Measurements from ENCODE around the gene CDH22. TPM values are rescaled to one million over a fixed set of nuclear protein-coding genes. Genes with fewer than 3 reads are reported as not detected.

CDH22 gene
- total and polyA plus RNA-seq, 2 donors (not counting 1 experiment from before 2014, with no cell fraction given), result not detected

DNA sequence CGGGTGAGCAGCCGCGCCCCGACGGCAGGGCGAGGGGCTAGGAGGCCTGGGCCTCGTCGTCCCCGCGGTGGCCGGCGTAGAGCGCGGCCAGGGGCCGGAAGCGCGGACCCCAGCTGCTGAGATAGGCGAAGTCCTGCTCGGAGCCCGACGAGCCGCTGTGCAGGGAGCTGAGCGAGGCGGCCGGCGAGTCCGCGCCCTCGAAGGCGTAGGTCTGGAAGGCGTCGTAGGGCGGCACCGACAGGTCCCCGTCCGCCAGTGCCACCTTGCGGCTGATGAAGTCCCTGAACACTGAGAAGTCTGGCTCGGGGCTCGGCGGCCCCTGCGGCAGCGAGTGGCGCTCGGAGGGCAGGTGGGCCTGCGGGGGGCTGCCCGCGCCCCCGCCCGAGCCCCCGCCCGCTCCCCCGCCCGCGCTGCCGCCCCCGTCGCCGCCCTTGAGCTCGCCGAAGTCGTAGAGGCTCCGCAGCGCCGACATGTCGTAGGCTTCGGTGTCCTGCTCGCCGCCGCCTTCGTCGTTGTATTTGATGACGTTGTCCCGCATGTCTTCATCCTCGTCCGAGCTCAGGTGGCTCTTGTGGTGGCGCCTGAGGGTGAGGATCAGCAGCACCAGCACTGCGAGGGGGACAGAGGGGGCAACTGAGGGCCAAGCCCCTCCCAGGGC lies 133.7 kb downstream of the CDH22 start:
- peak; percentile 96 for ATAC-seq (ENCODE audit: low read depth)

More for the DNA sequence above, 133.7 kb downstream of the CDH22 start:
- ChIA-PET POLR2A (interaction anchor here (1.1 kb wide), 1 partner anchor 44 kb away, joined by 3 read pairs; no protein-coding TSS in a partner anchor), CTCF (interaction anchor here (0.7 to 10.1 kb wide), 16 partner anchors 10 to 205 kb away, joined by 3 to 87 read pairs (median 5); no protein-coding TSS in a partner anchor)
- Histone ChIP-seq H3K27me3 (replicated peaks in 1 of 4; ENCODE audit: control extremely low read depth in 1 of 4, control insufficient read depth in 3 of 4, insufficient read depth in 4 of 4, low read length in 3 of 4) (peaks cover 0 to 45% (median 32%) of the 10 kb centered on the region in 4 experiments), H3K4me3 (ENCODE audit: control extremely low read depth in 1 of 5, extremely low read depth in 1 of 5, insufficient read depth in 1 of 5, low read depth in 2 of 5, low read length in 4 of 5) (no peak overlapping the region), H3K79me2 (ENCODE audit: control insufficient read depth, insufficient read depth, low read length) (no peaks in the 10 kb centered on the region), H4K20me1 (ENCODE audit: control insufficient read depth, insufficient read depth, low read length, poor library complexity, severe bottlenecking) (no peaks in the 10 kb centered on the region), H3K4me1 (ENCODE audit: control insufficient read depth in 2 of 2, insufficient read depth in 2 of 2, low read length in 2 of 2) (peaks cover 4 to 16% of the 10 kb centered on the region in 2 donors), H3K36me3 (replicated peaks in 1 of 2; ENCODE audit: control extremely low read depth in 1 of 2, control insufficient read depth in 1 of 2, extremely low read depth in 1 of 2, insufficient read depth in 2 of 2, low read length in 1 of 2) (no peaks in the 10 kb centered on the region), H3K9ac (ENCODE audit: low read length) (no peak overlapping the region), H3K27ac (ENCODE audit: low read length in 2 of 2) (no peak overlapping the region), H3K4me2 (replicated peaks; ENCODE audit: low read depth, low read length, poor library complexity, severe bottlenecking) (peak overlapping the region; percentile 54), H3K9me3 (ENCODE audit: control extremely low read depth in 1 of 3, control insufficient read depth in 2 of 3, insufficient read depth in 1 of 3, low read length in 2 of 3) (peaks cover 0 to 15% (median 0%) of the 10 kb centered on the region in 3 donors), H2AFZ (ENCODE audit: insufficient read depth, low read depth, low read length, poor library complexity, severe bottlenecking) (peak overlapping the region; percentile 51)
- 12% methylated on average over 77 of the region's 77 CpGs for WGBS (ENCODE audit: insufficient coverage)
- H3K9me3 Mint-ChIP-seq (ENCODE audit: insufficient read depth), result no peaks in the 10 kb centered on the region
- intact Hi-C loops (cut with micrococcal nuclease), result loop anchor here (1.0 to 2.0 kb wide), 5 partner anchors 42 to 187 kb away; no protein-coding TSS in a partner anchor
- no peak overlapping the region for H3K27ac Mint-ChIP-seq
- TF ChIP-seq EZH2 (IDR thresholded peaks at IDR 0.05; ENCODE audit: borderline replicate concordance, insufficient read depth, low read depth, low read length, poor library complexity, severe bottlenecking), result no peak
- TF ChIP-seq, protein P1, sequence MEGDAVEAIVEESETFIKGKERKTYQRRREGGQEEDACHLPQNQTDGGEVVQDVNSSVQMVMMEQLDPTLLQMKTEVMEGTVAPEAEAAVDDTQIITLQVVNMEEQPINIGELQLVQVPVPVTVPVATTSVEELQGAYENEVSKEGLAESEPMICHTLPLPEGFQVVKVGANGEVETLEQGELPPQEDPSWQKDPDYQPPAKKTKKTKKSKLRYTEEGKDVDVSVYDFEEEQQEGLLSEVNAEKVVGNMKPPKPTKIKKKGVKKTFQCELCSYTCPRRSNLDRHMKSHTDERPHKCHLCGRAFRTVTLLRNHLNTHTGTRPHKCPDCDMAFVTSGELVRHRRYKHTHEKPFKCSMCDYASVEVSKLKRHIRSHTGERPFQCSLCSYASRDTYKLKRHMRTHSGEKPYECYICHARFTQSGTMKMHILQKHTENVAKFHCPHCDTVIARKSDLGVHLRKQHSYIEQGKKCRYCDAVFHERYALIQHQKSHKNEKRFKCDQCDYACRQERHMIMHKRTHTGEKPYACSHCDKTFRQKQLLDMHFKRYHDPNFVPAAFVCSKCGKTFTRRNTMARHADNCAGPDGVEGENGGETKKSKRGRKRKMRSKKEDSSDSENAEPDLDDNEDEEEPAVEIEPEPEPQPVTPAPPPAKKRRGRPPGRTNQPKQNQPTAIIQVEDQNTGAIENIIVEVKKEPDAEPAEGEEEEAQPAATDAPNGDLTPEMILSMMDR (IDR thresholded peaks at IDR 0.05), result peak; percentile 70
- peaks cover 58% of the 10 kb centered on the region for H3K27me3 Mint-ChIP-seq
- H3K4me3 Mint-ChIP-seq, result no peak overlapping the region
- H3K4me1 Mint-ChIP-seq, result no peaks in the 10 kb centered on the region
- peak; percentile 85 for DNase-seq
